H1 (cell line): ENCODE results near the gene SFXN1. TPM values are rescaled to one million over a fixed set of nuclear protein-coding genes. Genes with fewer than 3 reads are reported as not detected.

Experiments
- CBX5 ChIP-seq: fragments of 300-800, 300-1000 bp; sonication (generic); IDR thresholded peaks from 2 replicates; pipeline ENCODE4 v1.7.1; 2016; ENCODE audit warnings: antibody characterized with exemption, low read length, low read depth
- CHD2 ChIP-seq: IDR thresholded peaks from 2 replicates; pipeline ENCODE4 v1.6.1; 2012; ENCODE audit warnings: low read length, improper control_type of control experiment
- KDM4A ChIP-seq: IDR thresholded peaks from one replicate; pipeline ENCODE4 v1.7.1; 2012; ENCODE audit warnings: low read depth, mild to moderate bottlenecking, moderate library complexity, low read length, inconsistent platforms; ENCODE audit not compliant: severe bottlenecking
- MAFK ChIP-seq: IDR thresholded peaks from 2 replicates; pipeline ENCODE4 v1.6.1; 2012; ENCODE audit warnings: low read depth, mild to moderate bottlenecking, improper control_type of control experiment, low read length
- POLR2AphosphoS5 ChIP-seq: IDR thresholded peaks from 2 replicates; pipeline ENCODE4 v1.6.1; 2011; ENCODE audit warnings: low read depth, low read length
- polyA plus RNA-seq, 7 experiments: library from polyadenylated mRNA; depleted of rRNA in 3 of 7; stranded (reverse) in 5 of 7; unstranded in 2 of 7; fragments of >200 nt in 5 of 7; fragments of 200-250 nt in 2 of 7; gene quantifications; 1 replicate in 5 of 7; 2 replicates in 1 of 7; 4 replicates in 1 of 7; pipeline versions ENCODE4 v1.2.1 to v1.2.3, GENCODE V29; 2011 to 2013; ENCODE audit warnings: missing spikeins in 2 of 7, mixed read lengths in 2 of 7
- total RNA-seq: library from RNA; stranded (reverse); fragmentation: NEBNext Ultra II Directional; extraction: Animal tissue kit (Norgen Biotek cat#: 25700); gene quantifications from 2 replicates; pipeline ENCODE4 v1.2.1, GENCODE V29; 2021

The SFXN1 gene
- total and polyA plus RNA-seq, 2 of the 8 experiments (the other 6 are each of a cell fraction or from before 2014, with no cell fraction given): 72.7 to 97.6 TPM

GRCh38 chr5:175575301-175575700 is 96.9 kb downstream of the SFXN1 start (continued):
- TF ChIP-seq POLR2AphosphoS5 (no peak), CHD2 (no peak), MAFK (no peak), KDM4A (no peak), CBX5 (no peak)
- TF ChIP-seq, all 59 proteins: peak for 0
